NCI-H345 treated with DMSO at 0.1 percent for 48 hours (cell line): ENCODE results near the gene ANKK1.

ENCODE experiments used
- DNase-seq: peaks from one replicate; lab custom pipeline; 2025; ENCODE audit not compliant: unreplicated experiment; lab: John Stamatoyannopoulos, UW

Gene ANKK1

DNA sequence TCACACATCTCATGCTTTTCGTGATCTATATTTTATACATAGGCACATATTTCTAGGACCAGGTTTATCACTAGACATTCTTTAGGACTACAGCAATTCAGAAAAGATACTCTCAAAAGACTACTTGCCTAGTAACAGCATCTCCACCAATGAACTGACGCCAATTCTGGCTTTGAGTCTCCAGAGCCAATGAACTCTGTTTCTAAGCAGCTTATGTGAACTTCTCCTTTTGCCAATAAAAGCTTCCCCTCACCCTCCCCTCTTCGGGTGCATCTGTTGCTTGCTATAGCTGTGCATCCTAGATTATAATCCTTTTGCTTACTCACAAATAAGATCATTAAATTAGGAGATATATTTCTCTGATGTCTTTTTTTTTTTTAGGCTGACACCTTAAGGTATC is 11.4 kb upstream of the ANKK1 start:
- no peak for DNase-seq

DNA sequence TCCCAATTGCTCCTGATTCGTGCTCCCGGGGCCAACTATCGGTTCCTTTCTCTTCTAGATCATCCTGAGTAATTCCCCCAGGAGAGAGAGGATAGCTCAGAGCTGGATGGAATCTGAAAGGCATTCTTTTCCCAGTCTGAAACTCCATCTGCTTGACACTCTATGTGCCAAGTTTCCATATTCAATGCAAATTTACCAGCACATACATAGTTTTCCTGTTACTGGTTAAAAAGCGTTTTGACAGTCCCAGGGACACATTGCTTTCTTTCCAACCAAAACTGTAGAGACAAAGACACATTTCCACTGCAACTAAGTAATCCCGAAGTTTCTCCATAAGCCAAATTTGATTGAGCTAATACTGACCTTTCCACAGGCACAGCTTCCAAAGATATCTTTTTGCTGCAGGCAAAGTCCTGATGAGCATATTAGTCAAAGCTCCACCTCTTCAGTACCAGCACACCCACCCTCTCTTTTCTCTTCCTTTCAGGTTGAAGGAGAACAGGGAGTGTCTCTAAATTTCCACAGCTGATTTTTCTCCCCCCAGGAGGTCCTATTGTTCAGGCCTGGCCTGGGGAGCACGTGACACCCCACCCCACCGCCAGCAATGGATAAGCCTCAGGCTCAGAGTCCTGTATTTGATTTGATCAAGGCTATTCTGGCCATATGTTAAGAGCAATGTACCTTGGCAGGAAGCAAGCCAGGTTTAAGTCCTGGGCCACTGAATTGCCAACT is 9.7 kb upstream of the ANKK1 start:
- peak; percentile 5 for DNase-seq

- DNase-seq, result no peak
Observed at GRCh38 chr11:113378692-113379091, 8.9 kb upstream of the ANKK1 start.

GRCh38 chr11:113382121-113382520 is 5.5 kb upstream of the ANKK1 start:
- no peak for DNase-seq

- DNase-seq, result no peak
Observed at GRCh38 chr11:113384551-113384950, 3.0 kb upstream of the ANKK1 start.

DNA sequence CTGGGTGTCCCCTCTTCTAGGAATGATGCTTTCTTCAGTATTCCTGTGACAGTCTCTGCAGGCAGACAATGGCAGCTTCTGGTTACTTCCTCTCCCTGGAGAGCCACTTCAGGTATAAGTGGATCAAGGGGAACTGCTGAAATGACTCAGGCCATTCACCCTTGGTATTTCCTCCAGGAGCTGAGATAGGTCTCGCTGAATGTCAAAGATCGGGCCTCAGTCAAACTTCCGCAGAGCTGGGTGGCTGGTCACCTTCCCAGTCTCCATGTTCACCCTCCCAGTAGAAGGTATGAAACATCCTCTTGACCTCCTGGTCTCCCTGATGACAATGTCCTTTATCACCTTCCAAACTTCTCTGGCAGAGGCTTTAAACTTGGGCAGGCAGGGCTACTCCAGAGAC is 1.8 kb upstream of the ANKK1 start:
- no peak for DNase-seq

GRCh38 chr11:113386866-113387265 is 713 bp upstream of the ANKK1 start:
- no peak for DNase-seq

DNA sequence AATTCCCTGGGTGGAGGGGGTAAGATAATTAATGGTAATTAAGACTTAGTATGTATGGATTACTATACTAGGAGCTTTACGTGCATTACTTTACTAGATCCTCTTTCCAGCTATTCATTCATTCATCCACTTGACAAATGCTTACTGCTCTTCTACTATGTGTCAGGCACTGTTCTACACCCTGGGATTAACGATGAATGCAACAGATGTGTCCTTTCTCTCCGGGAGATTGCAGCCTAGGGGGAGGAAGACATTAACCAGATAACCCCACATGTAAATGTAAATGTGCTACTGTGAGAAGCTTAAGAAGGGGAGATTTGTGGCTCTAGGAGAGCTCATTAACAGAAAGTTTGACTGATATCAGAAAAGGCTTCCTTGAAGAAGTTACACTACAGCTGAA is 1.7 kb downstream of the ANKK1 start:
- DNase-seq, result no peak

- DNase-seq, result no peak
Observed at GRCh38 chr11:113392236-113392921, 4.8 kb downstream of the ANKK1 start.

DNA sequence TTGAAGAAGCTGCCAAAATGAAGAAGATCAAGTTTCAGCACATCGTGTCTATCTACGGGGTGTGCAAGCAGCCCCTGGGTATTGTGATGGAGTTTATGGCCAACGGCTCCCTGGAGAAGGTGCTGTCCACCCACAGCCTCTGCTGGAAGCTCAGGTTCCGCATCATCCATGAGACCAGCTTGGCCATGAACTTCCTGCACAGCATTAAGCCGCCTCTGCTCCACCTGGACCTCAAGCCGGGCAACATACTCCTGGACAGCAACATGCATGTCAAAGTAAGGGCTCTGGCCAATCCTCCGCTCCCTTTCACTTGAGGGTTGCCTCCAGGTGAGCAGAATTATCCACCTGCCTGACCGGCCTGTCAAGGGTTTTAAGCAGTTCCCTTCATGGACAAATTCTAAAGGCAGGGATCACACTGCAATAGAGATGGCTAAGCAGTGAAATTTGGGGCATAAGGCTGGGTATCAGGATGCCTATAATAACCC is 6.0 kb downstream of the ANKK1 start:
- no peak for DNase-seq

DNA sequence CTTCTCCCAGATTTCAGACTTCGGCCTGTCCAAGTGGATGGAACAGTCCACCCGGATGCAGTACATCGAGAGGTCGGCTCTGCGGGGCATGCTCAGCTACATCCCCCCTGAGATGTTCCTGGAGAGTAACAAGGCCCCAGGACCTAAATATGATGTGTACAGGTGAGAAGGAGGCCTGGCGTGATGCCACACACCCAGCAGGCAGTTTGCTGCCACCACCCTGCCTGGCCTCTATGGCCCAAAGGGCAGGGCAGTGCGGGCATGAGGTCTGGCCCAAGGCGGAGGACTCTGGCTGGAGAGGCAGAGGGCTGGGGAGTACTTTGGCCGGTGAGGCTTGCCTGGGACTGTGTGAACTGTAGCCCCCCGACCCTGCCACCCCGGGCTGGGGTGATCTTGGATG is 7.3 kb downstream of the ANKK1 start:
- no peak for DNase-seq

- DNase-seq, result no peak
Observed at GRCh38 chr11:113395782-113396336, 8.3 kb downstream of the ANKK1 start.

DNA sequence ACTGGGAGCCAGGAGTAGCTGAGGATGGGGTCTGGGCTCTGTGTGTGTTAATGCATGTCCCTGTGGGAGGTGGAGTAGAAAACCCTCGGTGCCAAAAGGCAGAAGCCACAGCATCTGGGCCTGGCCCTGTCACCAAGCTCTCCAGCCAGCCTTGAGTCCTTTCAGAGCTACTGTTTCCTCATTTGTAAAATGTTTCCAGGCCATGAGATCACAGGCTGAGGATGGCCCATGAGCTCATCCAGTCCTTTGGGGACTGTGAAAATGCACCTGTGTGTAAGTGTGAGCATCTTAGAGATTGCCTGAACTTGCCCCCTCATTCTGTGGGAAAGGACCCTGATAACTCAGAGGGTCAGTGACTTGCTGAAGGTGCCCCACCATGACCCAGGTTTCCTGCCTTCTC is 9.1 kb downstream of the ANKK1 start:
- DNase-seq, result no peak

DNA sequence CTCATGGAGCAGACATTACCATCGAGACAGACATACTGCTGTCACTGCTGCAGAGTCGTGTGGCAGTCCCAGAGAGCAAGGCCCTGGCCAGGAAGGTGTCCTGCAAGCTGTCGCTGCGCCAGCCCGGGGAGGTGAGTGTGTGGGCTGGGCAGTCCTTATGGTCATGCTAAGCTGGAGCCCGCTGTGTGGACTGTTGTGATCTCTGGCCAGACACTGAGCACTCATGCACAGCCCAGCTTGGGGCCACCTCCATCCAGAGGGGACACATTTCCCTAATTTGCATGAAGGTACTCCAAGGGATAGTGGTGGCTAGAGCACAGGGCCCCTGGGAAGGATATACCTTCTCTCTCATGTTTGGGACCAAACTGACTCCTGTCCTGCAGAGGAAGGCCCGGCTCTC is 9.6 kb downstream of the ANKK1 start:
- DNase-seq, result no peak

GRCh38 chr11:113397821-113398220 is 10.2 kb downstream of the ANKK1 start:
- no peak for DNase-seq

DNA sequence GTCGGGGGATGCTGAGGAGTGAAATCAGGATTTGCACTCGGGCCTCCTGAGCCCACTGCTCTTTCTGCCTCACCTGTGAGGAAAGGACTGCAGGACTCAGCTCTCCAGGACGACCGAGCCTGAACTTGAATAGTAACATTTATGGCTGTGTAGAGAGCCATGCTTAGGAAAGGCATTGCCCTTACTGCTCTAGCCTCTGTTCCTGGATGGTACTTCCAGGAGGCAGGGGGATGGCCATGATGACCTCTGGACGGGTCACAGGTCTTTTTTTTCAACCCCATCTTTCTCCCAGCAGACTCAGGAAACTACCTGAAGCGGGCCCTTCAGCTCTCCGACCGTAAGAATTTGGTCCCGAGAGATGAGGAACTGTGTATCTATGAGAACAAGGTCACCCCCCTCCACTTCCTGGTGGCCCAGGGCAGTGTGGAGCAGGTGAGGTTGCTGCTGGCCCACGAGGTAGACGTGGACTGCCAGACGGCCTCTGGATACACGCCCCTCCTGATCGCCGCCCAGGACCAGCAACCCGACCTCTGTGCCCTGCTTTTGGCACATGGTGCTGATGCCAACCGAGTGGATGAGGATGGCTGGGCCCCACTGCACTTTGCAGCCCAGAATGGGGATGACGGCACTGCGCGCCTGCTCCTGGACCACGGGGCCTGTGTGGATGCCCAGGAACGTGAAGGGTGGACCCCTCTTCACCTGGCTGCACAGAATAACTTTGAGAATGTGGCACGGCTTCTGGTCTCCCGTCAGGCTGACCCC is 11.3 kb downstream of the ANKK1 start:
- no peak for DNase-seq

DNA sequence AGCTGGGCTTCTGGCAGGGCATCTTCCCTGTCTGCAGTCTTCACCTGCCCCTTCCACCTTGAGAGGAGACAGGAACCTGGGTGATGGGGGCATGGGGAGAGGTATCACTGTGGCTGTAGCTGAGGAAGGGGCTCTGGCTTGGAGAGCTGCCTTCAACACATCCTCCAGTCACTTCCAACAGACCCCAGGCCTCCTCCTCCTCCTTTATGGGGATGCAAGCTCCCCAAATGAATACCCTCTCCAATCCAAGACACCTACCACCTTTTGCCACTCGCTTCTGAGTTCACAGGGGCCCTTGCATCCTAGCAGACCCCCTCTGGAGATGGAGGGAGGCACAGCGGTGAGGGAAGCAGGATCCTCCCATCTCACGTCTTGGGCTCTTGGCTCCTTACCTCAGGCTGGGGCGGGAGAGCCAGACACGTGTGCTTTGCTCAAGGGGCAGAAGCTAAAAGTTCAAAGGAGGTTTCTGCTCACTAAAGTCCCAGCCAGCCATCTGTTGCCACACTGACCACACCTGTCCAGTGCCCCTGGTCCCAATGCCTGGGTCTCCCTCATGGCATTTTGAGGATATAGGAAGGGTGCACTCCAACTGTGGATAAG is 13.2 kb downstream of the ANKK1 start:
- DNase-seq, result no peak

- DNase-seq, result peak; percentile 89
Observed at GRCh38 chr11:113401718-113402117, 14.1 kb downstream of the ANKK1 start.

DNA sequence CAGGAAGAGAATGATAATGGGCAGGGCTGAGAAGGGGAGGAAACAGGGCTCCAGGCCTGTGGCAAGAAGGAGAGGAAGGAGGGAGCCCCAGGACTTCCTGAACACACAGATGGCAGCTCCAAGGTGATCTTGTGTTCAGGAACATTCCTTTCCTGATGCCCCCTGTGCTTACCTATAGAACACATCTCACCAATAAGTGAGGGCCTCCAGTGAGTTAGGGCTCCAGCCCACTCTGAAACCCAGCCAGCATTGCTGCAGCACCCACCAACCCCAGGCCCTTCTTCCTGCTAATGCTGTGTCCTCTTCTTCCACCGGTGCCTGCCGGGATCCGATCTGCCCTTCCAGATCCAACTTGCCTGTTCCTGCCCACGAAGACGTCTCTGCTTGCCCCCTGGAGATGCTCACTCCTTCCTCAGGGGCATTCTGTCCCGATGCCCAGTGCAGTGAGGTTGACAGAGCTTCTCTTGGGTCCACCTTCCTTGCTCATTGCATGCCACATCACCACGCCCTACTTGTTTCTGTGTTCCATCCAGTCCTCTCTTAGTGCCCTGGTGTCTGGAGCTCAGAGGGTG is 17.4 kb downstream of the ANKK1 start:
- DNase-seq, result no peak

GRCh38 chr11:113405724-113406478 is 18.3 kb downstream of the ANKK1 start:
- no peak for DNase-seq
